Vagina (tissue), 2 donors: ENCODE data around the gene KIF16B. TPM values are rescaled to one million over a fixed set of nuclear protein-coding genes. Genes with fewer than 3 reads are reported as not detected.

Experiments
- DNase-seq, 2 donors: peaks; one replicate each; pipeline ENCODE4 v3.0.0-alpha.2; 2017; ENCODE audit errors: extremely low spot score in 2 of 2
- H3K27ac ChIP-seq: fragments of 200-600 bp; sonication (generic); one replicate; pipeline ENCODE4 v1.5.1; 2019
- H3K27me3 ChIP-seq: fragments of 200-600 bp; sonication (generic); one replicate; pipeline ENCODE4 v1.5.1; 2019
- H3K36me3 ChIP-seq, 2 donors: fragments of 200-600 bp; sonication (generic); one replicate each; pipeline ENCODE4 v1.5.1; 2017 to 2019
- H3K4me1 ChIP-seq: fragments of 200-600 bp; sonication (generic); one replicate; pipeline ENCODE4 v1.5.1; 2019
- H3K4me3 ChIP-seq, 2 donors: fragments of 200-600 bp; sonication (generic); 1 replicate in 1 of 2; 2 replicates in 1 of 2; pipeline ENCODE4 v1.5.1; 2016 to 2019
- H3K9me3 ChIP-seq: fragments of 200-600 bp; sonication (generic); one replicate; pipeline ENCODE4 v1.5.1; 2019
- CTCF ChIP-seq, 3 experiments: fragments of 450-650 bp in 2 of 3; fragments of 200-600 bp in 1 of 3; sonication (generic) in 1 of 3; IDR thresholded peaks; one replicate each; pipeline ENCODE4 v1.5.1; 2017 to 2019; ENCODE audit warnings: antibody characterized with exemption in 3 of 3, mild to moderate bottlenecking in 2 of 3, moderate library complexity in 2 of 3
- POLR2A ChIP-seq, 2 donors: fragments of 450-650 bp; IDR thresholded peaks; one replicate each; pipeline ENCODE4 v1.6.1; 2017; ENCODE audit warnings: antibody characterized with exemption in 2 of 2, mild to moderate bottlenecking in 2 of 2, moderate library complexity in 2 of 2
- POLR2AphosphoS5 ChIP-seq, 2 donors: sonication (generic); formaldehyde crosslinking; IDR thresholded peaks; one replicate each; pipeline ENCODE4 v1.9.0; 2017; ENCODE audit warnings: antibody characterized with exemption in 2 of 2, mild to moderate bottlenecking in 2 of 2, low read depth in 1 of 2; ENCODE audit not compliant: insufficient read depth in 1 of 2
- intact Hi-C: fragments of 100-400 bp; cut with DNase I; formaldehyde crosslinking; loops from one replicate; pipeline ENCODE4 v1.15.1; 2023
- total RNA-seq: library from RNA; depleted of rRNA; stranded (reverse); fragments of >200 nt; gene quantifications from one replicate; pipeline ENCODE4 v1.2.3, GENCODE V29; 2016

Gene KIF16B
- total RNA-seq, 1 donor from 2014 or later: 27.7 TPM

GRCh38 chr20:16505894-16506293 is 67.4 kb downstream of the KIF16B start:
- Histone ChIP-seq H3K27ac (no peak overlapping the region), H3K4me1 (no peaks in the 10 kb centered on the region), H3K9me3 (no peaks in the 10 kb centered on the region), H3K36me3 (peaks cover 0 to 30% of the 10 kb centered on the region in 2 donors), H3K4me3 (no peak overlapping the region), H3K27me3 (no peaks in the 10 kb centered on the region)
- no peak for DNase-seq
- intact Hi-C loops: no loop called here
- TF ChIP-seq CTCF (IDR thresholded peaks at IDR 0.05) (no peak), POLR2A (IDR thresholded peaks at IDR 0.05) (no peak), POLR2AphosphoS5 (IDR thresholded peaks at IDR 0.05; ENCODE audit: insufficient read depth in 1 of 2, low read depth in 1 of 2) (no peak)

- Histone ChIP-seq H3K36me3 (peaks cover 0 to 21% of the 10 kb centered on the region in 2 donors), H3K4me3 (no peak overlapping the region), H3K9me3 (no peaks in the 10 kb centered on the region), H3K27me3 (no peaks in the 10 kb centered on the region), H3K27ac (no peak overlapping the region), H3K4me1 (no peaks in the 10 kb centered on the region)
- TF ChIP-seq POLR2AphosphoS5 (IDR thresholded peaks at IDR 0.05; ENCODE audit: insufficient read depth in 1 of 2, low read depth in 1 of 2) (no peak), POLR2A (IDR thresholded peaks at IDR 0.05) (no peak), CTCF (IDR thresholded peaks at IDR 0.05) (no peak)
- intact Hi-C loops: no loop called here
- no peak for DNase-seq
These were observed 71.9 kb downstream of the KIF16B start for GRCh38 chr20:16501301-16501700.

- intact Hi-C loops: no loop called here
These were observed 73.1 kb downstream of the KIF16B start for GRCh38 chr20:16500197-16500596.

GRCh38 chr20:16498526-16499253 is 74.6 kb downstream of the KIF16B start:
- H3K9me3 ChIP-seq: no peaks in the 10 kb centered on the region
- no peak for DNase-seq
- intact Hi-C loops: no loop called here
- TF ChIP-seq POLR2A (IDR thresholded peaks at IDR 0.05) (no peak), CTCF (IDR thresholded peaks at IDR 0.05) (no peak), POLR2AphosphoS5 (IDR thresholded peaks at IDR 0.05; ENCODE audit: insufficient read depth in 1 of 2, low read depth in 1 of 2) (no peak)
- no peak overlapping the region for H3K4me3 ChIP-seq
- H3K36me3 ChIP-seq: peaks cover 0 to 14% of the 10 kb centered on the region in 2 donors
- H3K27me3 ChIP-seq: no peaks in the 10 kb centered on the region
- H3K27ac ChIP-seq: no peak overlapping the region
- H3K4me1 ChIP-seq: no peaks in the 10 kb centered on the region

More at GRCh38 chr20:16500197-16500596, 73.1 kb downstream of the KIF16B start:
- H3K4me3 ChIP-seq: no peak overlapping the region
- peaks cover 0 to 17% of the 10 kb centered on the region in 2 donors for H3K36me3 ChIP-seq
- no peaks in the 10 kb centered on the region for H3K9me3 ChIP-seq
- H3K4me1 ChIP-seq: no peaks in the 10 kb centered on the region
- DNase-seq: no peak
- no peaks in the 10 kb centered on the region for H3K27me3 ChIP-seq
- TF ChIP-seq CTCF (IDR thresholded peaks at IDR 0.05) (no peak), POLR2A (IDR thresholded peaks at IDR 0.05) (no peak), POLR2AphosphoS5 (IDR thresholded peaks at IDR 0.05; ENCODE audit: insufficient read depth in 1 of 2, low read depth in 1 of 2) (no peak)
- H3K27ac ChIP-seq: no peak overlapping the region

GRCh38 chr20:16497896-16498295 is 75.4 kb downstream of the KIF16B start:
- DNase-seq: no peak
- H3K4me3 ChIP-seq: no peak overlapping the region
- no peak overlapping the region for H3K27ac ChIP-seq
- H3K9me3 ChIP-seq: no peaks in the 10 kb centered on the region
- peaks cover 0 to 8% of the 10 kb centered on the region in 2 donors for H3K36me3 ChIP-seq
- intact Hi-C loops: no loop called here
- no peaks in the 10 kb centered on the region for H3K27me3 ChIP-seq
- no peaks in the 10 kb centered on the region for H3K4me1 ChIP-seq
- TF ChIP-seq POLR2AphosphoS5 (IDR thresholded peaks at IDR 0.05; ENCODE audit: insufficient read depth in 1 of 2, low read depth in 1 of 2) (no peak), POLR2A (IDR thresholded peaks at IDR 0.05) (no peak), CTCF (IDR thresholded peaks at IDR 0.05) (no peak)
